HL-60/S4 (cell line): ENCODE measurements around the gene ANGPTL2.

Experiments
- in situ Hi-C: fragments of 300-500 bp; cut with MboI; formaldehyde crosslinking; loops from 2 replicates; pipeline ENCODE4 v1.14.3; 2022; ENCODE audit warnings: low sequenced_read_pairs

Gene ANGPTL2

DNA sequence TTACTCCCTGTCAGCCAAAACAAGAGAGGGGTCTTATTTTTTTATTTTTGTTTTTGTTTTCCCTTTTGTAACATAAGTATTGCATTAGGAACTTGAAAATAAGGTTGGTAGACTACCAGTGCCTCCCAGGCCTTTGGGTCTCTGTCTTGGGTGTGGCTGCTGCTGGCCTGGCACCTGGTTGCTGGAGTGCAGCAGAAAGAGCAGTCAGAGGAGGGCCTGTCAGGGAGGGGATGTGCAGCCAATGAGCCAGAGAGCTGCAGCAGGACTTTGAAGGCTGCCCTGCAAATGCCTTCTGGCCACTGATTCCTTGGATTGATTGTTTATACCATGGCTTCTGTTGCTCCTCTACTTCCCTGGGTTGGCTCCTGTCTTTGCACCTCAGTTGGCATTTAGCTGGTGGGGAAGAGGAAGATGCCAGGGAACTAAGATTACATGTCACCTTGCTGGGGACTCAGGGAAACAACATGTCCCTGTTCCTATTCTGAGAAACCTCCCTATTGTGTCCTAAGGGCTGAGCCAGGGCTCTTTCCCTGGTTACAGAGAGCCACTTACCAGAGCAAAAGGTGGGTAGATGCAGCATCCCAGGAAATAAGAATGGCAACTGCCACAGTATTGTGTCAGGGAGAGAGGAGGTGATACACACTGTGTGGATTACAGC, 66.6 kb downstream of the ANGPTL2 start:
- in situ Hi-C loops = no loop called here

DNA sequence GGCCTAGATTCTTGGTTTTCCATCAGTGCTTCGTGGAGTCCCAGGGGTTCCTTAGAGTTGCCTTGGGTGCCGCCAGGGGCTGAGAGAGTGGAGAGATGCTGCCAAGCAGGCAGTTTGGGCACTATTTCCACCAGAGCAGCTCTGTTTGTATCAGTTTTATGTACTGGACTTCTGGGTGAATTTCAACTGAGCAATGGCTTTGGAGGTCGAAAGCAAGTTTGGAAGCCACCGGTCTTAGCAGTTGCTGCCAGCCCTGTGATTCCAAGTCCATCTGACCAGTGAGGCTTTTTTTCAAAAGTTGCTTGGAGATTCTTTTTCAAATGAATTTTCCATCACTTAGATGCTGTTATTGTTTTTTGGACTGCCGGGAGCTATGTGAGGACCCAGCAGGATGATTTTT, 68.5 kb downstream of the ANGPTL2 start:
- in situ Hi-C loops = no loop called here

DNA sequence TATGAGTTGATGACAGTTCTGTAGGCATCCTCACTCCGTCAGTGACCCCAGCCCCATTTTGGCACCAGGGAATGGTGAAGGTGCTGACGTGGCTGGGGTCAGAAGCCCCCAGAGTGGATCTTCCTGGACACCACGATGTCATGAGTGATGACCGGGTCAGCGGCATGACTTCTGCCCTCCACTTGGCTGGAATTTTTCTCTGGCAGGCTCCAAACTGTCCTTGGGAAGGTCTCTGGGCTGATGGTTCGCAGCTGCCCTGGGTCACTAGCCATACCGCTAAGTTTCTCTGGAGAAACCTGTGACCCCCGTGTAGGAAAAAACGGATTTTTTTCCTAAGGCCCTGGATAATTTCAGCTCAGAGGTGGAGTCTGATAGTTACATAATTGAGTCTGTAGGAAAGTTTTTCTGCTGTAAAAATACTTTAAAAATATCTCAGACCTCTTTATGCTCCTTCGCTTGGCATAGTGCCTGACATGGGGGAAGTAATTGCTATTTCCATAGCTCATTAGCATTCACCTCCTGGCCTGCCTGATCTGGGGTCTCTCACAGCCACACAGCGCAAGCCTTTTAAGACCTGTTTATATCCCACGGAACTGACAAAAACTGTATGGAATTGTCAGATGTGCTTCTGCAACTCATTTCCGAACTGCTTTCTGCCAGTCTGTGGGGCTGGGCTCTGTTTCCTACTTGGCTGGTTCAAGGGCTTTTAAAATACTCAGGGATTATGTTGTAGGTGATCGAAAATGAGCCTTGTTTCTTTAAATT, 69.2 kb downstream of the ANGPTL2 start:
- in situ Hi-C loops = no loop called here

DNA sequence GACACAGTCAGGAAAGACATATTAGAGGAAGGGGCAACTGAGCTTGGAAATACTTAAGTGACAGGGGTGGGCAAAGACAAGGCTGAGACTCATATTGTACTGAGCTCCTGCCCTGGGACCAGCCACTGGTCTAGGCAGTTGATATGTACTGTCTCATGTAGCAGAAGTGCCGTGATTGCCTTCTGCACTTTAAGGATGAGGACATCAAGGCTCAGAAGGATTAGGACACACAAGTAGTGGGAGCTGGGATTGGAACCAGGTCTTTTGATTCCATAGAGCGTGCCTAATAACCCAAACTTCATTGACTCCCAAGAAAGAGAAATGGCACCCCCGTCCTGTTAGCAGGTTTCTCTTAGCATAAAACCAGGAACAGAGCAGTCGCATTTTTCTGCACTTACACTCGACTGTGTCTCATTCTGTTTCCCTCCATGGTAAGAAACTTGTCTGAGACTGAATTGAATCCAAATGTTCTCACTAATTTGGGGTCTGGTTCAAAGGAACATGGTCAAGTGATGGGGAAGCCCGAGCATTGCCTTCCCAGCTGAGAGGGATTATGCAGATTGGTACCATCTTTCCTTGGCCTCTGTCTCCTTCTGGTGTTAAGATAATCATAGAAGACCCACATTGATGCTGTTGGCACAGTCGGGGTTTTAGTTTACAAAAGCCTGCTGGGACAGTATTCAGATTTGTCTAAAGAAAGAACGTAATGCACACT, 70.4 kb downstream of the ANGPTL2 start:
- in situ Hi-C loops = no loop called here

DNA sequence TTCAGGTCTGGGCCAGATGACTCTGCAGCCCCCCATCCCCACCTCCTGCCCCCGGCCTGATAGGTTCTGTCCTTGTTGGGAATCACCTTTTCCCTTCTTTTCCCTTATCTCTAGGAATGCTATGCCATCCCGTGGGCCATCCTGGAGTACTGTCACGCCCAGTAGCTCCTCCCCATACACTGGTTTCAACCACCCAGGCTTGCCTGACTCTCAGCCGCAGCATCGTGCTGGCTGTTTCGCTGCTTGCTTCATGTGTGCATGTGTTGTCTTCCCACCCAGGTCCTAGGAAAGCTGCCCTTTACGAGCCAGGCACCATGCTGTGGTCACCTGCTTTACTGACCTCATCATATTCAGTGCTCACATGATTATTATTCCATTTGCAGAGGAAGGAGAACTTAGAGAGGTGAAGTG, 71.8 kb downstream of the ANGPTL2 start:
- in situ Hi-C loops = no loop called here

DNA sequence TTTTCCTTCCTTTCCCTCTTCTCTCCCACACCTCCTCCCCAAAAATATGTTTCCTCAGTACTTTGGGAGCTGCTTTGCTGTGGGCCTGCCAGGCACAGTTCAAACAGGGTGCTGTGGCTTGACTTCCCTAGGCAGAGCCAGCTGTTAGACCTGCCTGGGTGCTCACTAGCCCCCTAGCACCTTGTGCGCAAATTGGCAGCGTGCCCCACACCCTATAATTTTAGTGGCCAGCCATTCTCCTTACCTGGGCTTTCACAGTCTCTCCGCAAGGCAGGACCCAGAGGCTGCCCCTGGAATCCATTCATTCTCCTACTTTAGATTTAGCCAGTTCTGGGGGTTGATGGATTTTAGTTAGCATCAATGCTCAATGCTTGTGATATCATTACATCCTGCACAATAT, 72.3 kb downstream of the ANGPTL2 start:
- in situ Hi-C loops = no loop called here

DNA sequence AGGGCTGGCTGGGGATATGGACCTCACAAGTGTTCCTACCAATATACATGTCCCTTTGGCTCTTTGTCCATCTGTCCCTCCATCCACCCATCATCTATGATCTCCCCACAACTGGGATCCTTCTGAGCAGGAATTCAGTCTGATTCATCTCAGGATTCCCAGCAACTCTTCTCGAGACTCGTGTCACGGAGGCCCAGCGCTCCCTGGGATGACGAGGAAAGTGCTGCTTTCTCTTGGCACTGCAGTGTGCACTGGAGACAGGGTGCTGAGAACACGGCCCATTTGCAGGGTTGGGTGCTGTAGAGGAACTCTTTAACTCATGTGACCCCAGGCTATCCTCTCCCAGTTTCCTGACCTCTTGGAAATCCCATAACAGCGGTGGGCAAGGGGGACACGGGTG, 72.9 kb downstream of the ANGPTL2 start:
- in situ Hi-C loops = no loop called here

DNA sequence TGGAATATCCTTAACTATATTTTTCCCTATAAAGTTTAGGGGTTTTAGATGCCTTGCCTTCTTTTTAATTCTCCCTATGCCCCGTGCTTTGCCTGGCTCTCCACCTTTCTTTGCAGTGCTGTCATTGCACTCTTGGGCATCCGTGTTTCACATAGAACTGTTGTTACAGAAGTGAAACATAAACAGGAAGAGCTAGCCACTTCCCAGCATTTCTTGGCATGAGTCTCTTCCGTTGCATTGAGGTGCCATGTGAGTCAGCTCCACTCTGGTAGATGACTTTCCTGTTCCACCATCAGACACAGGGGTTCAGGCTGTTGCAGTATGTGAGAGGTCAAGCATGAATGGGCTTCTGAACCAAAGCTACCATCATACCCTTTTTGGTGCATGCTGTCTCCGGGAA, 73.4 kb downstream of the ANGPTL2 start:
- in situ Hi-C loops = no loop called here

DNA sequence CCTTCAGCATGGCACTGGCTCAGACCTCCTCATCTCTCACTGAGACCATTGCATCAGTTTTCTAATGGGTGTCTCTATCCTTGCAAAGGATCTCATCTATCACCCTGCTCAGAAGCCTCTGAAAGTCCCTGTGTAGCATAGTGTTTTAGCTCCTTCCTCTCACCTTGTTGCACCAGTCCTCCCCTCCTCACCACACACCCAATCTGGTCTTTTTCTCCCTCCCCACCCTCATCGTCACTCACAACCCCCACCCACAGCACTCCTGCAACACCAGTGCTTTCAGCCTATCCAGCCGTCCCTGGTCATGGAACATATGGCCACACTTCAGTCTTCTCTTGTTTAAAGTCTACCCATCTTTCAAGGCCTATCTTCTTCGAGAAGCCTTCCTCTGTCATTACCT, 74.5 kb downstream of the ANGPTL2 start:
- in situ Hi-C loops = no loop called here

DNA sequence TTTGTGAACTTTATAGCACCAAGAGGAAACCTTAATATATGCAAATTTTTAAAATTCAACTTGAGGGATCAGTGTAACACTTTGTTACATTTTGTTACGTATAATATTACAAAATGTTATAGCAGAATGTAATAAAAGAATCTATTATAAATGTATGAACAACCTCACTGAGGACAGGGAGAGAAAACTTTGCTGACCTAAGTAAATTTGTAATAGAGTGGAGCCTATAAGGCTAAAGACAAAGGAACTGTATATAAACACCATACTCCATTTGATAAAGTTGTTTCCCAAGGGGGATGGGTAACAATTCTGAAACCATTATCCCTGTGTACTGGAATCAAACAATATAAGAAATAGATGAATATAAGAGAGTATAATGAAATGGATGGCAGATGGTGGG, 77.3 kb downstream of the ANGPTL2 start:
- in situ Hi-C loops = no loop called here

DNA sequence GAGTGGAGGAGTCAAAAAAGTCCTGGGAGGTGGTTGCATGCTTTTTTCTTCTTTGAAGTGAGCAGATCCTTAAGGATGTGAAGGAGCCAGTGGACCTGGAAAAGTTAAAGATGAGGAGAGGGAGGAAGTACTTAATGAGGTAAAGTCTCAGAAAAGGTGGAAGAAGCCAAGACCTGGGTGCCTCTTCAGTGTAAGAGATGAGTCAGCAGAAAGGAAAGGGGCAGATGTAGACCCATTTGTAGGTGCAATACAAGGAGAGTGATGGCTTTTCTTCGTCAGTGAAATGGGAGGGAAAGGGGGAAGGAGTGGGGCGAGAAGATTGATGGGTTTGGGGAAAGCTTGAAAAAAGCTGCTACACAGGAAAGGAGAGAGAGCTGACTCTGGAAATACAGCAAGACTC, 82.9 kb downstream of the ANGPTL2 start:
- in situ Hi-C loops = no loop called here

DNA sequence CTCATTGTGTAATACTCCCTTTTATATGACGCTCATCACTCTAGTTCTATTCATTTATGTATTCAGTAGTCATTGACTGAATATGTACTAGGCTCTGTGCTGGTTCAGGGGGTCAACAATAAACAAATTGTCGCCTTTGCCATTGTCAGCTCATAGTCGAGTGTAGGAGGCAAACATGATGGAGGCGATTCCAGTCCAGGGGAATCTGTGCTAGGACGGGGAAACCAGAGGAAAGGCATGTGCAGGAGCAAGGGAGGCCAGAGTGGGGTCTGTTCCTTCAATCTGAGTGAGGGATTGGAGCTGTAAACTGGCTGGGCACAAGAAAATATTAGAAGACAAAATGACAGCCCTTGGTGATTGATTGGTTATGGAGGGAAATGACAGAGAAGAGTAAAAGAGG, 83.9 kb downstream of the ANGPTL2 start:
- in situ Hi-C loops = no loop called here
